Smooth muscle cell (in vitro differentiated cells): ENCODE measurements around the gene RPGR. TPM values are rescaled to one million over a fixed set of nuclear protein-coding genes. Genes with fewer than 3 reads are reported as not detected.

Experiments
- DNase-seq: peaks from one replicate; lab custom pipeline; 2025; ENCODE audit not compliant: unreplicated experiment; lab: John Stamatoyannopoulos, UW
- H2AFZ ChIP-seq: fragments of 200-600 bp; sonication (generic); 2 replicates; pipeline ENCODE4 v1.6.0; 2016; ENCODE audit warnings: antibody characterized with exemption, low read depth, mild to moderate bottlenecking
- H3F3A ChIP-seq: fragments of 200-600 bp; sonication (generic); 2 replicates; pipeline ENCODE4 v1.6.0; 2017; ENCODE audit warnings: antibody characterized with exemption, low read depth
- H3K27ac ChIP-seq: fragments of 200-600 bp; sonication (generic); 2 replicates; pipeline ENCODE4 v1.5.1; 2016; ENCODE audit warnings: low read depth, mild to moderate bottlenecking
- H3K27me3 ChIP-seq: fragments of 200-600 bp; sonication (generic); 2 replicates; pipeline ENCODE4 v1.6.1; 2016; ENCODE audit warnings: low read depth, mild to moderate bottlenecking
- H3K36me3 ChIP-seq: fragments of 200-600 bp; sonication (generic); 2 replicates; pipeline ENCODE4 v1.5.1; 2016; ENCODE audit warnings: low read depth
- H3K4me1 ChIP-seq: fragments of 200-600 bp; sonication (generic); 2 replicates; pipeline ENCODE4 v1.5.1; 2016; ENCODE audit warnings: low read depth
- H3K4me2 ChIP-seq: fragments of 200-600 bp; sonication (generic); 2 replicates; pipeline ENCODE4 v1.6.0; 2016; ENCODE audit warnings: mild to moderate bottlenecking
- H3K4me3 ChIP-seq: fragments of 200-600 bp; sonication (generic); 2 replicates; pipeline ENCODE4 v1.5.1; 2016; ENCODE audit warnings: mild to moderate bottlenecking
- H3K79me2 ChIP-seq: fragments of 200-600 bp; sonication (generic); 2 replicates; pipeline ENCODE4 v1.6.0; 2016; ENCODE audit warnings: low read depth, mild to moderate bottlenecking
- H3K9ac ChIP-seq: fragments of 200-600 bp; sonication (generic); 2 replicates; pipeline ENCODE4 v1.6.0; 2016; ENCODE audit warnings: low read depth
- H3K9me3 ChIP-seq: fragments of 200-600 bp; sonication (generic); replicated peaks from 2 replicates; pipeline ENCODE4 v1.5.1; 2016; ENCODE audit warnings: low read depth
- H4K20me1 ChIP-seq: fragments of 200-600 bp; sonication (generic); 2 replicates; pipeline ENCODE4 v1.6.0; 2016; ENCODE audit warnings: low read depth
- whole genome bisulfite sequencing: methylation state at CpG from one replicate; pipeline ENCODE4 v1.1.7; 2016; ENCODE audit warnings: low lambda C conversion rate; 5-methylcytosine and 5-hydroxymethylcytosine counted together
- polyA plus RNA-seq: library from polyadenylated mRNA; unstranded; fragments of >200 nt; fragmentation: Nextera tagmentation; extraction: Ambion mirVana; gene quantifications from 2 replicates; pipeline ENCODE4 v1.2.1, GENCODE V29; 2016
- small RNA-seq: library from RNA; depleted of rRNA; stranded (forward); fragments of <200 nt; gene quantifications from one replicate; pipeline ENCODE3, GENCODE V24; 2014
- total RNA-seq: library from RNA; depleted of rRNA; stranded (reverse); fragments of >200 nt; gene quantifications from 2 replicates; pipeline ENCODE4 v1.2.3, GENCODE V29; 2014
- TF ChIP-seq, protein P1 (sequence below): fragments of 200-600 bp; sonication (generic); IDR thresholded peaks from 2 replicates; pipeline ENCODE4 v1.5.1; 2017; ENCODE audit warnings: borderline replicate concordance, mild to moderate bottlenecking, antibody characterized with exemption; ENCODE audit not compliant: insufficient read depth, poor library complexity, severe bottlenecking

RPGR gene
- total and polyA plus RNA-seq, 2 experiments from 2014 or later = 2.4 to 11.5 TPM

DNA sequence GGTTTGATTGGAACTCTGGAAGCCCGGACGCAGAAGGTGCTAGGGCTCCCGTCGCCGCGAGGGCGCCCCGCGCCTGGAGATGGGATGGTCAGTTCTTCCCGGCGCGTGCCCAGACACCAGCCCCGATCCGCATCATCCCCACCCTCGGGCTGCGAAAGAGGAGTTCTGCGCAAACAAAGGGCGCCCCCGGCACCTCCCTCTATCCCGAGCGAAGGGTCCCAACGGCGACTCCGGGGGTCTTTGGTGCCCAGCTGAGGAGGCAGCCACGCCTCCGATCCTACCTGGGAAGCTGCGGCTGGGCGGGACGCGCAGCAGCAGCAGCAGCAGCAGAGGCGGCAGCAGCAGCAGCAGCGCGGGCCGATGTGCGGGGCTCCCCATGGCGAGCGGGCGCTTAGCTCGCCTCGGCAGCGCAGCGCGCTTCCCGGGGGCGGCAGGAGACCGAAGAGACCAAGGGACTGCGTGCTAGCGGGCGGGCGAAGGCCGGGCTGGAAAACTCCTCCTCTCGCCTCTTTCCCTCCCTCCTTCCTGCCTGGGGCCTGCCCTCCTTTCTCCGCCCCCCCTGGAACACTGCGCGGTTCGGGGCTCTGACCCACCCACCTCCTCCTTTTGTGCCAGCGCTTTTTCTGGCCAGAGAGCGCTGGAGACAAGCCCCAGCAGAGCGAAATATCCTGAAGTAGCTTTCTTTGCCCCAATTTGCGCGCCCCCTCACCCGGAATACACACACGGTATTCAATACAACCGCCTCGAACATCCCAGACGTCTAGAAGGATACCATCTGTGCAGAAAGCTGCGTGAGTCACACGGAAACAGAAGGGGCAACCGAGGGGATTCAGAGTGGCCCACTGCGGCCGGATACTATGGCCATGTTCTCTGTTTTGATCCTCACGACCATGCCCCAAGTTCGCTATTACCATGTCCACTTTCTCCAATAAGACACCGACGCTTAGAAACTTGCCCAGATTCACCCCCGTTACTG lies 106.6 kb downstream of the RPGR start, which contains the start of gene SRPX:
Gene SRPX (minus strand): TSS at position 457 of the 976 bp plus-strand sequence. CDS start 79 bp downstream, at position 378.
- Histone ChIP-seq H2AFZ (peak within 1 kb of the TSS; percentile 76), H3K4me3 (peak within 1 kb of the TSS; percentile 52), H3K27me3 (no peaks in the 10 kb centered on the region), H3F3A (no peaks in the 10 kb centered on the region), H3K9ac (peak within 1 kb of the TSS; percentile 34), H3K27ac (no peak within 1 kb of the TSS), H3K79me2 (no peaks in the 10 kb centered on the region), H3K4me1 (no peaks in the 10 kb centered on the region), H4K20me1 (no peaks in the 10 kb centered on the region), H3K36me3 (no peaks in the 10 kb centered on the region), H3K9me3 (no peaks in the 10 kb centered on the region), H3K4me2 (peak within 1 kb of the TSS; percentile 88)
- DNase-seq = peak; percentile 11
- WGBS = 36% methylated on average over 66 of the region's 76 CpGs
- TF ChIP-seq, protein P1, sequence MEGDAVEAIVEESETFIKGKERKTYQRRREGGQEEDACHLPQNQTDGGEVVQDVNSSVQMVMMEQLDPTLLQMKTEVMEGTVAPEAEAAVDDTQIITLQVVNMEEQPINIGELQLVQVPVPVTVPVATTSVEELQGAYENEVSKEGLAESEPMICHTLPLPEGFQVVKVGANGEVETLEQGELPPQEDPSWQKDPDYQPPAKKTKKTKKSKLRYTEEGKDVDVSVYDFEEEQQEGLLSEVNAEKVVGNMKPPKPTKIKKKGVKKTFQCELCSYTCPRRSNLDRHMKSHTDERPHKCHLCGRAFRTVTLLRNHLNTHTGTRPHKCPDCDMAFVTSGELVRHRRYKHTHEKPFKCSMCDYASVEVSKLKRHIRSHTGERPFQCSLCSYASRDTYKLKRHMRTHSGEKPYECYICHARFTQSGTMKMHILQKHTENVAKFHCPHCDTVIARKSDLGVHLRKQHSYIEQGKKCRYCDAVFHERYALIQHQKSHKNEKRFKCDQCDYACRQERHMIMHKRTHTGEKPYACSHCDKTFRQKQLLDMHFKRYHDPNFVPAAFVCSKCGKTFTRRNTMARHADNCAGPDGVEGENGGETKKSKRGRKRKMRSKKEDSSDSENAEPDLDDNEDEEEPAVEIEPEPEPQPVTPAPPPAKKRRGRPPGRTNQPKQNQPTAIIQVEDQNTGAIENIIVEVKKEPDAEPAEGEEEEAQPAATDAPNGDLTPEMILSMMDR = no peak

DNA sequence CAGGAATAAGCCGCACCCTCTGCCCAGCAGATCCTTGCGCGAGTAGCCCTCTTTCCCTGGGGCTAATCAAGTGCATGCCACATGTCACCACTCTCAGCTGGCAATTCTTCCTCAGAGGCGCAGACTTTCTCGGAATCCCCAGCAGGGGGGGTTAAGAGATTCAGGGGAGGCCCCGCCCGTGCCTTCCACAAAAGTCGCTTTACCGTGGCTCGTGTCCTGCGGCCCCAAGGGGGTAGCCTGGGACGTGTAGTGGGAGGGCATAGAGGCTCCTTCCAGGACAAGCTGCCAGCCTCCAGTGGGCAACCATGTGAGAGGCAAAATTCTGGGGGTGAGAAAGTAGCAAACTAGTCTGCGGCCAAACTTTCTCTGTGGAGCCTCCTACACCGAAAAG lies 107.3 kb downstream of the RPGR start:
- WGBS = 42% methylated on average over 14 of the region's 14 CpGs
- TF ChIP-seq, protein P1 = peak; percentile 30
- H3K4me3 ChIP-seq = peak overlapping the region; percentile 52
- no peaks in the 10 kb centered on the region for H3K27me3 ChIP-seq
- no peaks in the 10 kb centered on the region for H3K4me1 ChIP-seq
- no peaks in the 10 kb centered on the region for H4K20me1 ChIP-seq
- H3K9ac ChIP-seq = peak overlapping the region; percentile 34
- no peaks in the 10 kb centered on the region for H3F3A ChIP-seq
- peak overlapping the region; percentile 76 for H2AFZ ChIP-seq
- peak; percentile 14 for DNase-seq
- H3K27ac ChIP-seq = no peak overlapping the region
- no peaks in the 10 kb centered on the region for H3K36me3 ChIP-seq
- H3K79me2 ChIP-seq = no peaks in the 10 kb centered on the region
- peak overlapping the region; percentile 88 for H3K4me2 ChIP-seq
- no peaks in the 10 kb centered on the region for H3K9me3 ChIP-seq

Small RNA genes lying within 50 kb of the gene (small RNA-seq; reads per million reads assigned to genes)
- not detected for gene RF00322

Other genes with a start within 250 kb of the RPGR start
- 35.0 and 46.1 TPM in 2 replicates for gene SRPX, start 106.6 kb downstream of the RPGR start, total RNA-seq
- 49.3 and 64.9 TPM in 2 replicates for gene SRPX, start 106.6 kb downstream of the RPGR start, polyA plus RNA-seq
- gene OTC, start 25.1 kb upstream of the RPGR start, total RNA-seq = not detected in 2 replicates
- not detected in 2 replicates for gene OTC, start 25.1 kb upstream of the RPGR start, polyA plus RNA-seq
- 1.5 and 2.2 TPM in 2 replicates for gene TSPAN7, start 234.0 kb upstream of the RPGR start, total RNA-seq
- gene TSPAN7, start 234.0 kb upstream of the RPGR start, polyA plus RNA-seq = 3.3 and 3.9 TPM in 2 replicates